COLO668 (cell line): ENCODE results near the gene FYN.
A peak's percentile ranks its signal among the peaks of the same experiment; 100 is the strongest.

Experiments used
- DNase-seq: peaks from one replicate; lab custom pipeline; 2025; ENCODE audit not compliant: unreplicated experiment; lab: John Stamatoyannopoulos, UW

Gene FYN

GRCh38 chr6:111809264-111809663 is 64.0 kb downstream of the FYN start:
- DNase-seq, result no peak

- DNase-seq, result peak; percentile 9
Observed at GRCh38 chr6:111808493-111808892, 64.8 kb downstream of the FYN start.

- DNase-seq, result no peak
Observed at GRCh38 chr6:111806561-111807497, 66.4 kb downstream of the FYN start.

- no peak for DNase-seq
Observed at GRCh38 chr6:111806165-111806547, 67.1 kb downstream of the FYN start.

- DNase-seq, result no peak
Observed at GRCh38 chr6:111805511-111806164, 67.6 kb downstream of the FYN start.

GRCh38 chr6:111804627-111805235 is 68.5 kb downstream of the FYN start:
- DNase-seq, result no peak

GRCh38 chr6:111803804-111804203 is 69.4 kb downstream of the FYN start:
- no peak for DNase-seq

- no peak for DNase-seq
Observed at GRCh38 chr6:111803371-111803770, 69.9 kb downstream of the FYN start.

GRCh38 chr6:111802720-111803330 is 70.4 kb downstream of the FYN start:
- DNase-seq, result no peak

GRCh38 chr6:111802015-111802414 is 71.2 kb downstream of the FYN start:
- DNase-seq, result no peak

- DNase-seq, result no peak
Observed at GRCh38 chr6:111800821-111801220, 72.4 kb downstream of the FYN start.

GRCh38 chr6:111800259-111800765 is 72.9 kb downstream of the FYN start:
- no peak for DNase-seq

- DNase-seq, result no peak
Observed at GRCh38 chr6:111799576-111800258, 73.5 kb downstream of the FYN start.

GRCh38 chr6:111798281-111798725 is 74.9 kb downstream of the FYN start:
- no peak for DNase-seq

GRCh38 chr6:111796310-111796918 is 76.8 kb downstream of the FYN start:
- no peak for DNase-seq

- DNase-seq, result no peak
Observed at GRCh38 chr6:111795558-111795957, 77.7 kb downstream of the FYN start.

GRCh38 chr6:111794727-111795452 is 78.4 kb downstream of the FYN start:
- DNase-seq, result no peak

- no peak for DNase-seq
Observed at GRCh38 chr6:111794300-111794699, 79.0 kb downstream of the FYN start.

- no peak for DNase-seq
Observed at GRCh38 chr6:111793711-111794111, 79.5 kb downstream of the FYN start.
